B cell (primary cell): ENCODE results near the gene RGS6. TPM values are rescaled to one million over a fixed set of nuclear protein-coding genes. Genes with fewer than 3 reads are reported as not detected.

ENCODE experiments used
- ATAC-seq: fragments of 200-7000 bp; cut with Tn5 transposase; one replicate; pipeline ENCODE4 v1.10.0; 2021; ENCODE audit warnings: low read depth, mild to moderate bottlenecking, moderate number of reproducible peaks, moderate library complexity
- CTCF ChIA-PET: fragments of 350-600 bp; sonication (Branson Sonifier 250); formaldehyde crosslinking; loops from one replicate; lab custom pipeline; 2021; ENCODE audit warnings: antibody characterized with exemption, inconsistent platforms; lab: Charles Lee
- POLR2A ChIA-PET: fragments of 350-600 bp; sonication (Branson Sonifier 250); formaldehyde crosslinking; loops from one replicate; lab custom pipeline; 2021; ENCODE audit warnings: antibody characterized with exemption; lab: Charles Lee
- DNase-seq: peaks from one replicate; pipeline ENCODE4 v3.0.0; 2013
- H2AFZ ChIP-seq: 2 replicates; pipeline ENCODE4 v1.6.1; 2012; ENCODE audit warnings: mild to moderate bottlenecking, low read depth, low read length; ENCODE audit not compliant: insufficient read depth, poor library complexity, severe bottlenecking
- H3K27ac ChIP-seq, 2 donors: 1 replicate in 1 of 2; 2 replicates in 1 of 2; pipeline ENCODE4 v1.5.1; 2012 to 2013; ENCODE audit warnings: low read length in 2 of 2, mild to moderate bottlenecking in 2 of 2, moderate library complexity in 1 of 2
- H3K27me3 ChIP-seq, 4 experiments: fragments of 200-600 bp in 1 of 4; sonication (generic) in 1 of 4; replicated peaks in 1 of 4; 1 replicate in 2 of 4; 2 replicates in 2 of 4; pipeline versions ENCODE4 v1.6.1 to v1.7.0; 2013 to 2016; ENCODE audit warnings: low read length in 3 of 4, mild to moderate bottlenecking in 2 of 4, mixed read lengths in 1 of 4, moderate library complexity in 1 of 4; ENCODE audit not compliant: insufficient read depth in 4 of 4, control insufficient read depth in 3 of 4; ENCODE audit errors: control extremely low read depth in 1 of 4
- H3K36me3 ChIP-seq, 2 experiments: replicated peaks in 1 of 2; 1 replicate in 1 of 2; 2 replicates in 1 of 2; pipeline versions ENCODE4 v1.6.1 to v1.7.1; 2013; ENCODE audit warnings: low read length in 1 of 2; ENCODE audit not compliant: insufficient read depth in 2 of 2, control insufficient read depth in 1 of 2; ENCODE audit errors: control extremely low read depth in 1 of 2, extremely low read depth in 1 of 2
- H3K4me1 ChIP-seq, 2 donors: fragments of 200-600 bp in 1 of 2; sonication (generic) in 1 of 2; 1 replicate in 1 of 2; 2 replicates in 1 of 2; pipeline versions ENCODE4 v1.5.1 to v1.6.1; 2013 to 2017; ENCODE audit warnings: low read length in 2 of 2; ENCODE audit not compliant: control insufficient read depth in 2 of 2, insufficient read depth in 2 of 2
- H3K4me2 ChIP-seq: replicated peaks from 2 replicates; pipeline ENCODE3; 2012; ENCODE audit warnings: mild to moderate bottlenecking, low read depth, low read length; ENCODE audit not compliant: poor library complexity, severe bottlenecking
- H3K4me3 ChIP-seq, 5 experiments: fragments of 200-600 bp in 1 of 5; sonication (generic) in 1 of 5; 1 replicate in 3 of 5; 2 replicates in 2 of 5; pipeline versions ENCODE4 v1.5.1 to v1.7.0; 2011 to 2016; ENCODE audit warnings: low read length in 4 of 5, mild to moderate bottlenecking in 4 of 5, low read depth in 2 of 5, control low read depth in 1 of 5, moderate library complexity in 1 of 5; ENCODE audit not compliant: insufficient read depth in 1 of 5; ENCODE audit errors: control extremely low read depth in 1 of 5, extremely low read depth in 1 of 5
- H3K79me2 ChIP-seq: fragments of 200-600 bp; sonication (generic); one replicate; pipeline ENCODE4 v1.6.0; 2016; ENCODE audit warnings: low read length; ENCODE audit not compliant: control insufficient read depth, insufficient read depth
- H3K9ac ChIP-seq: fragments of 200-600 bp; sonication (generic); 2 replicates; pipeline ENCODE4 v1.6.1; 2017; ENCODE audit warnings: mild to moderate bottlenecking, low read length, moderate library complexity
- H3K9me3 ChIP-seq, 3 donors: one replicate each; pipeline versions ENCODE4 v1.6.1 to v1.7.1; 2013; ENCODE audit warnings: low read length in 2 of 3; ENCODE audit not compliant: control insufficient read depth in 2 of 3, insufficient read depth in 1 of 3; ENCODE audit errors: control extremely low read depth in 1 of 3
- H4K20me1 ChIP-seq: 2 replicates; pipeline ENCODE4 v1.6.0; 2012; ENCODE audit warnings: mild to moderate bottlenecking, low read length; ENCODE audit not compliant: insufficient read depth, control insufficient read depth, poor library complexity, severe bottlenecking
- H3K27ac Mint-ChIP-seq: one replicate; pipeline ENCODE4 v1.8.0; 2021; ENCODE audit warnings: mixed read lengths
- H3K27me3 Mint-ChIP-seq: one replicate; pipeline ENCODE4 v1.8.0; 2021; ENCODE audit warnings: mixed read lengths
- H3K4me1 Mint-ChIP-seq: one replicate; pipeline ENCODE4 v1.8.0; 2021; ENCODE audit warnings: mixed read lengths
- H3K4me3 Mint-ChIP-seq: one replicate; pipeline ENCODE4 v1.8.0; 2021; ENCODE audit warnings: mixed read lengths
- H3K9me3 Mint-ChIP-seq: one replicate; pipeline ENCODE4 v1.8.0; 2022; ENCODE audit warnings: mixed read lengths; ENCODE audit not compliant: insufficient read depth
- EZH2 ChIP-seq: IDR thresholded peaks from 2 replicates; pipeline ENCODE4 v1.6.1; 2012; ENCODE audit warnings: borderline replicate concordance, low read depth, mild to moderate bottlenecking, moderate library complexity, low read length; ENCODE audit not compliant: insufficient read depth, poor library complexity, severe bottlenecking
- WGBS: methylation state at CpG from one replicate; pipeline ENCODE4 v1.1.5; 2013; ENCODE audit warnings: missing lambda C conversion rate; ENCODE audit not compliant: insufficient coverage; 5-methylcytosine and 5-hydroxymethylcytosine counted together
- intact Hi-C: fragments of 100-400 bp; cut with micrococcal nuclease; formaldehyde crosslinking; loops from one replicate; pipeline ENCODE4 v1.10.0; 2022
- polyA plus RNA-seq: library from polyadenylated mRNA; depleted of rRNA; stranded (reverse); fragments of >200 nt; gene quantifications from 2 replicates; pipeline ENCODE4 v1.2.3, GENCODE V29; 2012
- total RNA-seq, 2 donors: library from RNA; stranded (reverse); fragments of 120-200 nt in 1 of 2; gene quantifications; 1 replicate in 1 of 2; 2 replicates in 1 of 2; pipeline versions ENCODE4 v1.2.3 to v1.2.4, GENCODE V29; 2013 to 2022
- TF ChIP-seq, protein P1 (sequence below): fragments of 200-600 bp; IDR thresholded peaks from one replicate; pipeline ENCODE4 v1.8.0; 2022; ENCODE audit warnings: antibody characterized with exemption, mild to moderate bottlenecking

The RGS6 gene
- total and polyA plus RNA-seq, 2 donors (not counting 1 experiment from before 2014, with no cell fraction given): 0.07 TPM; not detected in 1

- peak overlapping the region; percentile 34 for H2AFZ ChIP-seq
- H3K27me3 ChIP-seq: peaks cover 0 to 4% (median 0%) of the 10 kb centered on the region in 4 experiments
- H3K4me3 Mint-ChIP-seq: no peak overlapping the region
- peaks cover 23 to 28% of the 10 kb centered on the region in 2 donors for H3K4me1 ChIP-seq
- H4K20me1 ChIP-seq: no peaks in the 10 kb centered on the region
- no peak overlapping the region for H3K27ac ChIP-seq
- no peaks in the 10 kb centered on the region for H3K9me3 Mint-ChIP-seq
- no peak overlapping the region for H3K9ac ChIP-seq
- H3K36me3 ChIP-seq: no peaks in the 10 kb centered on the region
- H3K9me3 ChIP-seq: no peaks in the 10 kb centered on the region
- intact Hi-C loops: no loop called here
- 93% methylated on average over 3 of the region's 3 CpGs for WGBS
- H3K27me3 Mint-ChIP-seq: peaks cover 11% of the 10 kb centered on the region
- ChIA-PET CTCF (interaction anchor here (0.9 to 8.6 kb wide), 14 partner anchors 8 to 436 kb away, joined by 3 to 364 read pairs (median 6); partner anchors contain the start of gene DPF3), POLR2A (interaction anchor here (0.7 kb wide), 1 partner anchor 961 kb away, joined by 4 read pairs; no protein-coding TSS in a partner anchor)
- H3K27ac Mint-ChIP-seq: no peak overlapping the region
- DNase-seq (no peak), ATAC-seq (no peak)
- H3K4me2 ChIP-seq: no peak overlapping the region
- H3K79me2 ChIP-seq: no peaks in the 10 kb centered on the region
- TF ChIP-seq, protein P1, sequence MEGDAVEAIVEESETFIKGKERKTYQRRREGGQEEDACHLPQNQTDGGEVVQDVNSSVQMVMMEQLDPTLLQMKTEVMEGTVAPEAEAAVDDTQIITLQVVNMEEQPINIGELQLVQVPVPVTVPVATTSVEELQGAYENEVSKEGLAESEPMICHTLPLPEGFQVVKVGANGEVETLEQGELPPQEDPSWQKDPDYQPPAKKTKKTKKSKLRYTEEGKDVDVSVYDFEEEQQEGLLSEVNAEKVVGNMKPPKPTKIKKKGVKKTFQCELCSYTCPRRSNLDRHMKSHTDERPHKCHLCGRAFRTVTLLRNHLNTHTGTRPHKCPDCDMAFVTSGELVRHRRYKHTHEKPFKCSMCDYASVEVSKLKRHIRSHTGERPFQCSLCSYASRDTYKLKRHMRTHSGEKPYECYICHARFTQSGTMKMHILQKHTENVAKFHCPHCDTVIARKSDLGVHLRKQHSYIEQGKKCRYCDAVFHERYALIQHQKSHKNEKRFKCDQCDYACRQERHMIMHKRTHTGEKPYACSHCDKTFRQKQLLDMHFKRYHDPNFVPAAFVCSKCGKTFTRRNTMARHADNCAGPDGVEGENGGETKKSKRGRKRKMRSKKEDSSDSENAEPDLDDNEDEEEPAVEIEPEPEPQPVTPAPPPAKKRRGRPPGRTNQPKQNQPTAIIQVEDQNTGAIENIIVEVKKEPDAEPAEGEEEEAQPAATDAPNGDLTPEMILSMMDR: no peak
- no peak for TF ChIP-seq EZH2
- H3K4me1 Mint-ChIP-seq: peaks cover 20% of the 10 kb centered on the region
- H3K4me3 ChIP-seq: no peak overlapping the region
These were observed 581.1 kb downstream of the RGS6 start for GRCh38 chr14:72513346-72513745.

GRCh38 chr14:72513965-72514659 lies 581.9 kb downstream of the RGS6 start:
- Histone ChIP-seq H3K4me2 (no peak overlapping the region), H3K4me1 (peaks cover 28 to 35% of the 10 kb centered on the region in 2 donors), H3K79me2 (no peaks in the 10 kb centered on the region), H3K27ac (no peak overlapping the region), H2AFZ (peak overlapping the region; percentile 34), H3K36me3 (no peaks in the 10 kb centered on the region), H3K27me3 (peaks cover 0 to 4% (median 0%) of the 10 kb centered on the region in 4 experiments), H3K9ac (no peak overlapping the region), H3K4me3 (no peak overlapping the region), H4K20me1 (no peaks in the 10 kb centered on the region), H3K9me3 (no peaks in the 10 kb centered on the region)
- peaks cover 11% of the 10 kb centered on the region for H3K27me3 Mint-ChIP-seq
- H3K4me1 Mint-ChIP-seq: peaks cover 28% of the 10 kb centered on the region
- DNase-seq (peak; percentile 59), ATAC-seq (no peak)
- no peaks in the 10 kb centered on the region for H3K9me3 Mint-ChIP-seq
- CTCF ChIA-PET: interaction anchor here (0.7 to 8.6 kb wide), 18 partner anchors 8 to 459 kb away, joined by 3 to 364 read pairs (median 4); partner anchors contain the start of gene DPF3
- TF ChIP-seq, protein P1: peak; percentile 65
- TF ChIP-seq EZH2: no peak
- H3K4me3 Mint-ChIP-seq: no peak overlapping the region
- intact Hi-C loops: no loop called here
- H3K27ac Mint-ChIP-seq: no peak overlapping the region
- POLR2A ChIA-PET: interaction anchor here (1.2 kb wide), 1 partner anchor 381 kb away, joined by 4 read pairs; no protein-coding TSS in a partner anchor
- 57% methylated on average over 9 of the region's 11 CpGs for whole genome bisulfite sequencing
